B cell (primary cell): ENCODE results near the gene EXOC6B. TPM values are rescaled to one million over a fixed set of nuclear protein-coding genes. Genes with fewer than 3 reads are reported as not detected.

Experiments
- ATAC-seq: fragments of 200-7000 bp; cut with Tn5 transposase; one replicate; pipeline ENCODE4 v1.10.0; 2021; ENCODE audit warnings: low read depth, mild to moderate bottlenecking, moderate number of reproducible peaks, moderate library complexity
- CTCF ChIA-PET: fragments of 350-600 bp; sonication (Branson Sonifier 250); formaldehyde crosslinking; loops from one replicate; lab custom pipeline; 2021; ENCODE audit warnings: antibody characterized with exemption, inconsistent platforms; lab: Charles Lee
- POLR2A ChIA-PET: fragments of 350-600 bp; sonication (Branson Sonifier 250); formaldehyde crosslinking; loops from one replicate; lab custom pipeline; 2021; ENCODE audit warnings: antibody characterized with exemption; lab: Charles Lee
- DNase-seq: peaks from one replicate; pipeline ENCODE4 v3.0.0; 2013
- H2AFZ ChIP-seq: 2 replicates; pipeline ENCODE4 v1.6.1; 2012; ENCODE audit warnings: mild to moderate bottlenecking, low read depth, low read length; ENCODE audit not compliant: insufficient read depth, poor library complexity, severe bottlenecking
- H3K27ac ChIP-seq, 2 donors: 1 replicate in 1 of 2; 2 replicates in 1 of 2; pipeline ENCODE4 v1.5.1; 2012 to 2013; ENCODE audit warnings: low read length in 2 of 2, mild to moderate bottlenecking in 2 of 2, moderate library complexity in 1 of 2
- H3K27me3 ChIP-seq, 4 experiments: fragments of 200-600 bp in 1 of 4; sonication (generic) in 1 of 4; replicated peaks in 1 of 4; 1 replicate in 2 of 4; 2 replicates in 2 of 4; pipeline versions ENCODE4 v1.6.1 to v1.7.0; 2013 to 2016; ENCODE audit warnings: low read length in 3 of 4, mild to moderate bottlenecking in 2 of 4, mixed read lengths in 1 of 4, moderate library complexity in 1 of 4; ENCODE audit not compliant: insufficient read depth in 4 of 4, control insufficient read depth in 3 of 4; ENCODE audit errors: control extremely low read depth in 1 of 4
- H3K36me3 ChIP-seq, 2 experiments: replicated peaks in 1 of 2; 1 replicate in 1 of 2; 2 replicates in 1 of 2; pipeline versions ENCODE4 v1.6.1 to v1.7.1; 2013; ENCODE audit warnings: low read length in 1 of 2; ENCODE audit not compliant: insufficient read depth in 2 of 2, control insufficient read depth in 1 of 2; ENCODE audit errors: control extremely low read depth in 1 of 2, extremely low read depth in 1 of 2
- H3K4me1 ChIP-seq, 2 donors: fragments of 200-600 bp in 1 of 2; sonication (generic) in 1 of 2; 1 replicate in 1 of 2; 2 replicates in 1 of 2; pipeline versions ENCODE4 v1.5.1 to v1.6.1; 2013 to 2017; ENCODE audit warnings: low read length in 2 of 2; ENCODE audit not compliant: control insufficient read depth in 2 of 2, insufficient read depth in 2 of 2
- H3K4me2 ChIP-seq: replicated peaks from 2 replicates; pipeline ENCODE3; 2012; ENCODE audit warnings: mild to moderate bottlenecking, low read depth, low read length; ENCODE audit not compliant: poor library complexity, severe bottlenecking
- H3K4me3 ChIP-seq, 5 experiments: fragments of 200-600 bp in 1 of 5; sonication (generic) in 1 of 5; 1 replicate in 3 of 5; 2 replicates in 2 of 5; pipeline versions ENCODE4 v1.5.1 to v1.7.0; 2011 to 2016; ENCODE audit warnings: low read length in 4 of 5, mild to moderate bottlenecking in 4 of 5, low read depth in 2 of 5, control low read depth in 1 of 5, moderate library complexity in 1 of 5; ENCODE audit not compliant: insufficient read depth in 1 of 5; ENCODE audit errors: control extremely low read depth in 1 of 5, extremely low read depth in 1 of 5
- H3K79me2 ChIP-seq: fragments of 200-600 bp; sonication (generic); one replicate; pipeline ENCODE4 v1.6.0; 2016; ENCODE audit warnings: low read length; ENCODE audit not compliant: control insufficient read depth, insufficient read depth
- H3K9ac ChIP-seq: fragments of 200-600 bp; sonication (generic); 2 replicates; pipeline ENCODE4 v1.6.1; 2017; ENCODE audit warnings: mild to moderate bottlenecking, low read length, moderate library complexity
- H3K9me3 ChIP-seq, 3 donors: one replicate each; pipeline versions ENCODE4 v1.6.1 to v1.7.1; 2013; ENCODE audit warnings: low read length in 2 of 3; ENCODE audit not compliant: control insufficient read depth in 2 of 3, insufficient read depth in 1 of 3; ENCODE audit errors: control extremely low read depth in 1 of 3
- H4K20me1 ChIP-seq: 2 replicates; pipeline ENCODE4 v1.6.0; 2012; ENCODE audit warnings: mild to moderate bottlenecking, low read length; ENCODE audit not compliant: insufficient read depth, control insufficient read depth, poor library complexity, severe bottlenecking
- H3K27ac Mint-ChIP-seq: one replicate; pipeline ENCODE4 v1.8.0; 2021; ENCODE audit warnings: mixed read lengths
- H3K27me3 Mint-ChIP-seq: one replicate; pipeline ENCODE4 v1.8.0; 2021; ENCODE audit warnings: mixed read lengths
- H3K4me1 Mint-ChIP-seq: one replicate; pipeline ENCODE4 v1.8.0; 2021; ENCODE audit warnings: mixed read lengths
- H3K4me3 Mint-ChIP-seq: one replicate; pipeline ENCODE4 v1.8.0; 2021; ENCODE audit warnings: mixed read lengths
- H3K9me3 Mint-ChIP-seq: one replicate; pipeline ENCODE4 v1.8.0; 2022; ENCODE audit warnings: mixed read lengths; ENCODE audit not compliant: insufficient read depth
- CTCF ChIP-seq: fragments of 200-600 bp; IDR thresholded peaks from one replicate; pipeline ENCODE4 v1.8.0; 2022; ENCODE audit warnings: antibody characterized with exemption, mild to moderate bottlenecking
- EZH2 ChIP-seq: IDR thresholded peaks from 2 replicates; pipeline ENCODE4 v1.6.1; 2012; ENCODE audit warnings: borderline replicate concordance, low read depth, mild to moderate bottlenecking, moderate library complexity, low read length; ENCODE audit not compliant: insufficient read depth, poor library complexity, severe bottlenecking
- WGBS: methylation state at CpG from one replicate; pipeline ENCODE4 v1.1.5; 2013; ENCODE audit warnings: missing lambda C conversion rate; ENCODE audit not compliant: insufficient coverage; 5-methylcytosine and 5-hydroxymethylcytosine counted together
- intact Hi-C: fragments of 100-400 bp; cut with micrococcal nuclease; formaldehyde crosslinking; loops from one replicate; pipeline ENCODE4 v1.10.0; 2022
- polyA plus RNA-seq: library from polyadenylated mRNA; depleted of rRNA; stranded (reverse); fragments of >200 nt; gene quantifications from 2 replicates; pipeline ENCODE4 v1.2.3, GENCODE V29; 2012
- total RNA-seq, 2 donors: library from RNA; stranded (reverse); fragments of 120-200 nt in 1 of 2; gene quantifications; 1 replicate in 1 of 2; 2 replicates in 1 of 2; pipeline versions ENCODE4 v1.2.3 to v1.2.4, GENCODE V29; 2013 to 2022

EXOC6B gene
- total and polyA plus RNA-seq, 2 donors (not counting 1 experiment from before 2014, with no cell fraction given) = 4.8 to 22.6 TPM

GRCh38 chr2:72779495-72779894, 46.3 kb downstream of the EXOC6B start:
- no peak overlapping the region for H2AFZ ChIP-seq
- TF ChIP-seq CTCF (no peak), EZH2 (no peak)
- no peaks in the 10 kb centered on the region for H3K36me3 ChIP-seq
- peaks cover 2% of the 10 kb centered on the region for H3K9me3 Mint-ChIP-seq
- H3K27me3 ChIP-seq = no peaks in the 10 kb centered on the region
- no peaks in the 10 kb centered on the region for H3K4me1 ChIP-seq
- H3K27ac Mint-ChIP-seq = no peak overlapping the region
- no peak overlapping the region for H3K4me3 ChIP-seq
- H3K27ac ChIP-seq = no peak overlapping the region
- ChIA-PET POLR2A (interaction anchor here (0.6 kb wide), 1 partner anchor 1379 kb away, joined by 4 read pairs; no protein-coding TSS in a partner anchor), CTCF (interaction anchor here (0.7 to 2.4 kb wide), 2 partner anchors 82 to 84 kb away, joined by 3 to 7 read pairs; no protein-coding TSS in a partner anchor)
- intact Hi-C loops = loop anchor here (10.0 kb wide), 2 partner anchors 45 to 395 kb away; partner anchors contain the start of gene EXOC6B
- no peaks in the 10 kb centered on the region for H3K9me3 ChIP-seq
- no peaks in the 10 kb centered on the region for H4K20me1 ChIP-seq
- no peaks in the 10 kb centered on the region for H3K27me3 Mint-ChIP-seq
- no peak for DNase-seq
- H3K4me2 ChIP-seq = no peak overlapping the region
- no peaks in the 10 kb centered on the region for H3K79me2 ChIP-seq
- no peak overlapping the region for H3K4me3 Mint-ChIP-seq
- WGBS = no CpG with 5 or more reads among the region's 2 CpGs
- ATAC-seq = no peak
- H3K9ac ChIP-seq = no peak overlapping the region
- H3K4me1 Mint-ChIP-seq = peaks cover 2% of the 10 kb centered on the region

- Histone ChIP-seq H3K4me1 (no peaks in the 10 kb centered on the region), H3K27ac (no peak overlapping the region), H2AFZ (no peak overlapping the region), H4K20me1 (no peaks in the 10 kb centered on the region), H3K79me2 (no peaks in the 10 kb centered on the region), H3K4me3 (no peak overlapping the region), H3K36me3 (no peaks in the 10 kb centered on the region), H3K4me2 (no peak overlapping the region), H3K9ac (no peak overlapping the region), H3K27me3 (no peaks in the 10 kb centered on the region), H3K9me3 (no peaks in the 10 kb centered on the region)
- Mint-ChIP-seq H3K27me3 (no peaks in the 10 kb centered on the region), H3K27ac (no peak overlapping the region), H3K4me3 (no peak overlapping the region), H3K4me1 (peaks cover 2% of the 10 kb centered on the region), H3K9me3 (no peaks in the 10 kb centered on the region)
- ATAC-seq = no peak
- no CpG with 5 or more reads among the region's 1 CpG for WGBS
- DNase-seq = no peak
- ChIA-PET POLR2A (no interaction called here), CTCF (interaction anchor here (1.1 to 2.4 kb wide), 2 partner anchors 83 to 86 kb away, joined by 3 to 7 read pairs; no protein-coding TSS in a partner anchor)
- intact Hi-C loops = loop anchor here (10.0 kb wide), 2 partner anchors 46 to 396 kb away; partner anchors contain the start of gene EXOC6B
- TF ChIP-seq EZH2 (no peak), CTCF (no peak)
These were observed 47.4 kb downstream of the EXOC6B start for GRCh38 chr2:72778410-72778809.
